Astrocyte (in vitro differentiated cells and primary cell): ENCODE data around the gene RAD52. TPM values are rescaled to one million over a fixed set of nuclear protein-coding genes. Genes with fewer than 3 reads are reported as not detected.

Source experiments
- DNase-seq: peaks from one replicate; pipeline ENCODE4 v3.0.0-alpha.2; 2010; ENCODE audit warnings: low read depth
- FAIRE-seq: peaks from 2 replicates; lab custom pipeline; 2011; peaks lifted over from hg19 to GRCh38; lab: Jason Lieb, UNC
- H2AFZ ChIP-seq: 2 replicates; pipeline ENCODE4 v1.6.0; 2012; ENCODE audit warnings: low read depth, low read length, inconsistent platforms
- H3K27ac ChIP-seq: 2 replicates; pipeline ENCODE4 v1.5.1; 2011; ENCODE audit warnings: low read depth, low read length, inconsistent platforms
- H3K27me3 ChIP-seq: 2 replicates; pipeline ENCODE4 v1.6.0; 2011; ENCODE audit warnings: low read length, inconsistent platforms; ENCODE audit not compliant: insufficient read depth
- H3K36me3 ChIP-seq: 2 replicates; pipeline ENCODE4 v1.5.1; 2011; ENCODE audit warnings: low read length, inconsistent platforms; ENCODE audit not compliant: insufficient read depth
- H3K4me1 ChIP-seq: 2 replicates; pipeline ENCODE4 v1.5.1; 2011; ENCODE audit warnings: low read length, inconsistent platforms; ENCODE audit not compliant: insufficient read depth
- H3K4me2 ChIP-seq: 2 replicates; pipeline ENCODE4 v1.6.0; 2012; ENCODE audit warnings: low read length, inconsistent platforms
- H3K4me3 ChIP-seq: 2 replicates; pipeline ENCODE4 v1.5.1; 2011; ENCODE audit warnings: low read depth, mild to moderate bottlenecking, low read length, inconsistent platforms; ENCODE audit not compliant: insufficient read depth
- H3K79me2 ChIP-seq: 2 replicates; pipeline ENCODE4 v1.6.0; 2012; ENCODE audit warnings: mild to moderate bottlenecking, low read length, inconsistent platforms; ENCODE audit not compliant: insufficient read depth
- H3K9ac ChIP-seq: 2 replicates; pipeline ENCODE4 v1.6.0; 2012; ENCODE audit warnings: mild to moderate bottlenecking, low read length, inconsistent platforms
- H3K9me3 ChIP-seq: 2 replicates; pipeline ENCODE4 v1.5.1; 2012; ENCODE audit warnings: low read depth, mild to moderate bottlenecking, low read length, inconsistent platforms; ENCODE audit not compliant: insufficient read depth
- H4K20me1 ChIP-seq: 2 replicates; pipeline ENCODE4 v1.6.0; 2012; ENCODE audit warnings: low read length, inconsistent platforms; ENCODE audit not compliant: insufficient read depth
- H3K27ac Mint-ChIP-seq: one replicate; pipeline ENCODE4 v1.8.0; 2021; ENCODE audit warnings: mild to moderate bottlenecking, mixed read lengths; ENCODE audit not compliant: unreplicated experiment
- H3K27me3 Mint-ChIP-seq: one replicate; pipeline ENCODE4 v1.8.0; 2021; ENCODE audit warnings: low read depth, mixed read lengths; ENCODE audit not compliant: unreplicated experiment
- H3K36me3 Mint-ChIP-seq: one replicate; pipeline ENCODE4 v1.8.0; 2021; ENCODE audit warnings: low read depth, mixed read lengths; ENCODE audit not compliant: unreplicated experiment
- H3K4me1 Mint-ChIP-seq: one replicate; pipeline ENCODE4 v1.8.0; 2021; ENCODE audit warnings: low read depth, mixed read lengths; ENCODE audit not compliant: unreplicated experiment
- H3K4me3 Mint-ChIP-seq: one replicate; pipeline ENCODE4 v1.8.0; 2021; ENCODE audit warnings: mild to moderate bottlenecking, moderate library complexity, mixed read lengths; ENCODE audit not compliant: unreplicated experiment
- H3K9me3 Mint-ChIP-seq: one replicate; pipeline ENCODE4 v1.8.0; 2021; ENCODE audit warnings: mild to moderate bottlenecking, mixed read lengths; ENCODE audit not compliant: unreplicated experiment
- CTCF ChIP-seq: IDR thresholded peaks from 2 replicates; pipeline ENCODE4 v1.5.1; 2011; ENCODE audit warnings: low read depth, mild to moderate bottlenecking, inconsistent platforms, low read length, moderate library complexity; ENCODE audit not compliant: insufficient read depth
- EZH2 ChIP-seq: IDR thresholded peaks from 2 replicates; pipeline ENCODE4 v1.6.1; 2012; ENCODE audit warnings: mild to moderate bottlenecking, low read length, inconsistent platforms; ENCODE audit not compliant: insufficient read depth
- total RNA-seq: library from RNA; stranded (reverse); gene quantifications from 2 replicates; pipeline ENCODE4 v1.2.1, GENCODE V29; 2021

RAD52 gene
- total RNA-seq, 1 donor from 2014 or later: 11.7 TPM

- DNase-seq (peak; percentile 17), FAIRE-seq (no peak)
- H3K9me3 Mint-ChIP-seq: no peaks in the 10 kb centered on the region
- Histone ChIP-seq H3K4me2 (peak overlapping the region; percentile 8), H3K79me2 (no peaks in the 10 kb centered on the region), H3K4me3 (no peak overlapping the region), H3K4me1 (peaks cover 9% of the 10 kb centered on the region), H3K27me3 (no peaks in the 10 kb centered on the region), H3K9me3 (no peaks in the 10 kb centered on the region), H2AFZ (peak overlapping the region; percentile 2), H3K9ac (no peak overlapping the region), H3K27ac (no peak overlapping the region), H4K20me1 (no peaks in the 10 kb centered on the region), H3K36me3 (no peaks in the 10 kb centered on the region)
- no peaks in the 10 kb centered on the region for H3K27me3 Mint-ChIP-seq
- TF ChIP-seq EZH2 (no peak), CTCF (no peak)
- H3K27ac Mint-ChIP-seq: no peak overlapping the region
- peaks cover 3% of the 10 kb centered on the region for H3K36me3 Mint-ChIP-seq
- H3K4me1 Mint-ChIP-seq: no peaks in the 10 kb centered on the region
- no peak overlapping the region for H3K4me3 Mint-ChIP-seq
Observed at GRCh38 chr12:958588-959123, 9.2 kb upstream of the RAD52 start.

GRCh38 chr12:955939-956338, 6.4 kb upstream of the RAD52 start:
- no peaks in the 10 kb centered on the region for H3K9me3 ChIP-seq
- FAIRE-seq (no peak), DNase-seq (no peak)
- H3K27ac Mint-ChIP-seq: no peak overlapping the region
- H3K27me3 Mint-ChIP-seq: no peaks in the 10 kb centered on the region
- H3K27me3 ChIP-seq: no peaks in the 10 kb centered on the region
- H2AFZ ChIP-seq: no peak overlapping the region
- no peaks in the 10 kb centered on the region for H3K9me3 Mint-ChIP-seq
- H4K20me1 ChIP-seq: no peaks in the 10 kb centered on the region
- peaks cover 3% of the 10 kb centered on the region for H3K36me3 Mint-ChIP-seq
- TF ChIP-seq CTCF (no peak), EZH2 (no peak)
- H3K4me3 ChIP-seq: no peak overlapping the region
- H3K36me3 ChIP-seq: no peaks in the 10 kb centered on the region
- no peak overlapping the region for H3K4me2 ChIP-seq
- no peaks in the 10 kb centered on the region for H3K79me2 ChIP-seq
- no peaks in the 10 kb centered on the region for H3K4me1 Mint-ChIP-seq
- H3K9ac ChIP-seq: no peak overlapping the region
- no peak overlapping the region for H3K4me3 Mint-ChIP-seq
- H3K4me1 ChIP-seq: peaks cover 16% of the 10 kb centered on the region
- no peak overlapping the region for H3K27ac ChIP-seq

GRCh38 chr12:954741-955140, 5.2 kb upstream of the RAD52 start:
- Mint-ChIP-seq H3K36me3 (peaks cover 3% of the 10 kb centered on the region), H3K4me3 (no peak overlapping the region), H3K27me3 (no peaks in the 10 kb centered on the region), H3K9me3 (no peaks in the 10 kb centered on the region), H3K27ac (no peak overlapping the region), H3K4me1 (no peaks in the 10 kb centered on the region)
- no peak overlapping the region for H3K9ac ChIP-seq
- H3K4me3 ChIP-seq: no peak overlapping the region
- no peaks in the 10 kb centered on the region for H3K9me3 ChIP-seq
- no peaks in the 10 kb centered on the region for H3K36me3 ChIP-seq
- peaks cover 16% of the 10 kb centered on the region for H3K4me1 ChIP-seq
- H3K27me3 ChIP-seq: no peaks in the 10 kb centered on the region
- no peak for TF ChIP-seq EZH2
- no peak for TF ChIP-seq CTCF
- FAIRE-seq (no peak), DNase-seq (peak; percentile 25)
- H4K20me1 ChIP-seq: no peaks in the 10 kb centered on the region
- H2AFZ ChIP-seq: no peak overlapping the region
- no peak overlapping the region for H3K4me2 ChIP-seq
- H3K79me2 ChIP-seq: no peaks in the 10 kb centered on the region
- no peak overlapping the region for H3K27ac ChIP-seq
